Stimulated activated CD8-positive, alpha-beta memory T cell treated with anti-CD3 and anti-CD28 coated beads, Interleukin-2, amount 100 ng/mL, for 1 hour (primary cell): ENCODE measurements around the gene FAM120C.
A peak's percentile ranks its signal among the peaks of the same experiment; 100 is the strongest.

ENCODE experiments used
- DNase-seq, 2 donors: peaks; one replicate each; pipeline ENCODE4 v3.0.0-alpha.2; 2020; ENCODE audit warnings: low read depth in 2 of 2

FAM120C gene

DNA sequence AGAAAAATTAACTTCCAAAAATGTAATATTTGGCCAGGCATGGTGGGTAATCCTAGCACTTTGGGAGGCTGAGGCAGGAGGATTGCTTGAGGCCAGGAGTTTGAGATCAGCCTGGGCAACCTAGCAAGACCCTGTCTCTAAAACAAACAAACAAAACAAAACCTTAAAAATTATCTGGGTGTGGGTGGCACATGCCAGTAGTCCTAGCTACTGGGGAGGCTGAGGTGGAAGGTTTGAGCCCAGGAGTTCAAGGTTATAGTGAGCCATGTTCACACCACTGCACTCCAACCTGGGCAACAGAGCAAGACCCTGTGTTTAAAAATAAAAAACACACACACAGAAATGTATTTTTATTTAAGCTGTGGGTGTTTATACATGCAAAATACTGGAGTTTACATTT, 12.0 kb downstream of the FAM120C start:
- DNase-seq = no peak

DNA sequence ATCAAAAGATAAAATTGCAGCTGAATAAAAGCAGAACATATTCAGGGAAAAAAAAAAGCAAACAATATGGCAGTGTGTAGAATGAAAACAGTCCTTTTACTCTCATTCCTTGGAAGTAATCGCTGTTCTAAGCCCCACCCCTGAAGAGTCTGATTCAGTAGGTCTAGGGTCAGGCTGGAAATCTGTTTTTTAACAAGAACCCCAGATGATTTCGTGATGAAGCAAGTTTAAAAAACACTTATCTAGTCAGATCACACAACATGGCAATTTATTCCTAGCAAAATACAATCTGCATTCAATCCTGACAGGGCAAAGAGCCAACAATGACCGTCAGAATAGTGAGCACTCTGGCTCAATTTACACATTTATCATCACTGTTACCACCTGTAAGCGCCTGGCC, 16.1 kb downstream of the FAM120C start:
- no peak for DNase-seq

DNA sequence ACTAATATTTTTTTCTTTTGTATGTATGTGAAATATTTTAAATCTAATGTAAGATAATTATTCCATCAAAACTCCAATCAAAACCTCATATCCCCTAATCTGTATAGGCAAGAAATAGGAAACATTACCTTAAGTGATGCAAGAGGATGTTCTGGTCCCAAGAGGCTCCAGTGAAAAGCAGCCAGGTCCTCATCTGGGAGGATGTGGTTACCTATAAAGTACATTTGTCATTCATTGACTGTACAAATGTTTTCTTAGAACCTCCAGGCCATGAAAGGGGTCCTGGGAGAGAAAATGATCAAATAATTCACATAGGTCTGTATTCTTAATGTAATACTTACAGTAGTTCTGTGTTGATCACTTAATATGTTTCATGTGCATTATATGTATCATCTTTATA, 25.5 kb downstream of the FAM120C start:
- no peak for DNase-seq

DNA sequence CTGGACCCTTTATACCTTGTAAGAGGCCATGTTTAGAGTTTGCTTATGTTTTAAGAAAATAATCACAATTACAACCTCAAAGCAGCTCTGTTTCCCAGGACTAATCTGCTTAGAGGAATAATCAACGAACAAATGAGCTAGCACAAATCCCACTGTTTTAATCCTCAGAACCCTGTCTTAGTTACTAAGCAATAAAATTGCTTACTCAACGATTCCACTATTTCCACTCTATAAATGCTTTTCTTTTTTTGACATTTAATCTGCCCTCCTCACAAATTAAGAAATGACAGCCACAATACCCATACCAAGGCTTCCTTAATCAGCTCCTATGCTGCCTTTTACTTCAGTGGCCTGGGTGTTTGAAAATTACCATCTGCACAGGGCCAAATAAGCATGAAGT, 48.8 kb downstream of the FAM120C start:
- no peak for DNase-seq

DNA sequence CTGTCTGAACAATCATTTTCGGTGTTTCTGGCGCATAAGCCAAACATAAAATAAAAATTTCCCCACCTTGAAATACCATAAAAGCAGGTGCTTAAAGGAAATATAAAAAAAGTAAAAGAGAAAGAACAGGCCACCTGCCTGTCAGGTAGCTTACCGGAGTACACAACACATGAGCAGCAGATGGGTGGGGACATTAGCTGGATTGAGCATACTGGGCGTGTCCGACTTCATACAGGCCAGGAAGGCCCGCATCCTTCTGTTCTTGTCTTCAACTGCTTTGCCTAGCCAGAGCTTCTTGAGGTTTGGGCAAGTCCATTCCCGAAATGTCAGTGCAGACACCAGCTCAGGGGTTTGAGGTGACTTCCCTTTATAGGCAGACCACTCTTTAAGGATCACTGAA, 66.7 kb downstream of the FAM120C start:
- DNase-seq = no peak

DNA sequence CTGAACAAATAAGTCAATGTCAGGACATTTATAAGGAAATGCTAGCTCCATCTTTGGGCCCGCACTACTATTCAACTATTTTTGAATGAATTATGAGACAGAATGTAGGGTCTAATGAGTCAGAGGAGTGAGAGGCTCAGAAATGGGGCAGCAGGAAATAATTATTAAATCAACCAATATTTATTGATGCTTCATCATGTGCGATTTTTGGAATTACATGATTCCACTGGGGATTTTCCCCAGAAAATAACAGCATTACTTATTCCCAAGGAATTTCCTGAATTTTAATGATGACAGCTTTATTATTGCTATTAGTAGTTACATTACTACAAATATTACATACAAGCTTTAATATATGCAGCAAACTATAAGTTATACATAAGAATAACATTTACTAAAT, 89.5 kb downstream of the FAM120C start:
- no peak for DNase-seq

DNA sequence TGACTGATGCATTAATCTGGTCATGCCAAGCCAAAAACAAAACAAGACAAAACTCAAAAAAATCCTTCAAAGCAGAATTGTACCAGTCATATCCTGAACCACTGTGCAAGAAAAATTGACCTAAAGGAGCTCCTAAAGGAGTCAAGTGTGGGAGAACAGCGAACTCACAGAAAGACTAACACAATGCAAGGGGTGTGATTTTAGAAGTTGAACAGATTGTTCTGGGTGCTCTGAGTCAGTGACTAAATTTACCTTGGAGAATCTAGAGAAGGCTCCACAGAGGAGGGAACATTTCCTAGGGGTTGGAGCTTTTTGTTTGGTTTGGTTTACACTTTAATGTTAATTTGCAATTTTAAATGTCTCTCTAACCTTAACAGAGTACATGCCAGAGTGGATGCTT, 89.9 kb downstream of the FAM120C start:
- DNase-seq = no peak

DNA sequence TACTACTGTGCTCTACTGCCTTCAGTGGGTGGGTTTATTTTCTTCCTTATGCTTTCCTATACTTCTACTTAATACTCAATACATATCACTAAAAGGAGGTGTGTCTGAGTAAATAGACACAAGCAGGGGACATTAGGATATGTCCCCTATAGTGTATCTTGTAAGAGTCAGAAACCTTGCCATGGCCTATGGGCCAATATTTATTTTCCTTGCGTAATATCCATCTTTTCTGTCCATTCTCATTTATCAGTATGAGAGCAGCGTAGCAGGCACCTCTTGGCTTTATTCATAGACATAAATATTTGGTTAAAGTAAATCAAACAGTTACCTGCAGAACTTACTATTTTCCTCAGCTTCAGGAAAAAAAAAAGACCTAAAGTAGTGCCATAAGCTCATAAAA, 92.2 kb downstream of the FAM120C start:
- DNase-seq = no peak

DNA sequence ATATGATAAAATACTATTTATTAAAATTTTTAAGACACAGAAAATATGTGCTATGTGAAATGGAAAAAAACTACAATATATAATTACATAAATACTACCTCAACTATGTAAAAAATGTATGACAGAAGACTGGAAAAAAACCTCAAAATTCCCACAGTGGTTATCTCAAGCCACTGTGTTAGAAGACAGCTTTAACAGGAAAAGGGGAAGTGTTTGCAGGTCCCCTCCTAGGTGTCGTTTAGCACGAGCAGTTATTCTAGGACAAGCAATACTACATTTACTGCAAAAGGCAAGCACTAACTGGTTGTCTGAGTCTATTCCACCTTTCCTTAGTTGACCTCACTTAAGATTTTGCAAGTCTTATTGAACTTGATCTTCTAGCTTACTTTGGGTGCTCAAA, 93.9 kb downstream of the FAM120C start:
- DNase-seq = no peak

DNA sequence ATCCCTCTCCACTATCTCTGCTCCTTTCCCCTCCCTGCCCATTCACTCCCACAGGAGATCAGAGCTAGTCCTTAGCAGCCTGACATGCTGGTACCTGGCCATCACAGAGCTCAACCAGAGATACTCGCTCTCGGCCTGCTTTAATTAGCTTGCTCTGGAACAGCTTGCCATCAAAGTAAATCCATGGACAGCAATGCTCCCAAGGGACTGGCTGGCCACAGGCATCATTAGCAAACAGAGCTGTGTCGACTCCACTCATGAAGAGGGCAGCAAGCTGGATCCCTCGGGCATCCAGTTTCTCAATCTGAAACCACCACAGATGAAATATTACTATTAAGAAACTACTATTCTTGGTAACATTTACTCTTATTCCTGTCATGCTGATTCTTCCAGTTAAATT, 95.4 kb downstream of the FAM120C start:
- DNase-seq = no peak

DNA sequence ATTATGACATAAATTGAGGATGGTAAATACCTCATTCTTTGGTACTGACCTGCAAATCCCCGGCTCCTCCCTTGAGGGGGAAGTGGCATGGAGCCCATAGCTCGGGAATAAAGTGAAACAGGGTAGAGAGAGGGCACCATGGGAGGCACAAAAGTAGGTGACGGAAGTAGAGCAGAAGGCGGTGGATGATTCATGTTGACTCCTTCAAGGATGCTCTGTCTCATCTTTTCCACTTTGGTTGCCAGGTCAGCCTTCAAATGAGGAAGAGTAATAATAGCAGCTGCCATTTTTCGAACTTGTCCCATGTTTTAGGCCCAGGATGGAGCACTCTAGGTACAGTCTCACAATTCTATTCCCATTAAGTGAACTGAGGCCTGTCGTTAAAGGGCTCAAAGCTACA, 97.4 kb downstream of the FAM120C start:
- no peak for DNase-seq

DNA sequence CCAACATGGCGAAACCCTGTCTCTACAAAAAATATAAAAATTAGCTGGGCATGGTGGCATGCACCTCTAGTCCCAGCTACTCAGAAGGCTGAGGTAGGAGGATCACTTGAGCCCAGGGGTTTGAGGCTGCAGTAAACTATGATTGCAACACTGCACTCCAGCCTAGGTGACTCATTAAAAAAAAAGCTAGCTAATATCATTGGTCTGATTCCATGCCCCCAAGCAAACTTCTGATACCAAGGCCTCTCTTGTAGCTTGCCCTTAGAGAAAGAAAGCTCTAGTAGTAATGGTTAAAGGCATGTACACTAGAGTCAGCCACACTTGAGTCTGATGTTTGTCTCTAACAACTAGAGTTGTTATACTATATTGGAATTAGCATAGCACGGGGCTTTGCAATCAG, 106.2 kb downstream of the FAM120C start:
- no peak for DNase-seq

DNA sequence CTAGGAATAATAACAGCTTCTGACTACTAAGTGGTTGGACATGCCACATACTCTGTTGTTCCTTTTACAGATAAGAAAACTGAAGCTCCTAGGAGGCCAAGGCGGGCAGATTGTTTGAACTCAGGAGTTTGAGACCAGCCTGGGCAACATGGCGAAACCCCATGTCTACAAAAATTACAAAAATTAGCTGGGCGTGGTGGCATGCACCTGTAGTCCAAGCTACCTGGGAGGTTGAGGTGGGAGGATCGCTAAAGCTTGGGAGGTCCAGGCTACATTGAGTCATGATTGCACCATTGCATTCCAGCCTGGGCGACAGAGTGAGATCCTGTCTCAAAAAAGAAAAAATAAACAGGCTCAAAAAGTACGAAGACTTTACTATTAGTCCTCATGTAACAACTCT, 108.2 kb downstream of the FAM120C start:
- no peak for DNase-seq

DNA sequence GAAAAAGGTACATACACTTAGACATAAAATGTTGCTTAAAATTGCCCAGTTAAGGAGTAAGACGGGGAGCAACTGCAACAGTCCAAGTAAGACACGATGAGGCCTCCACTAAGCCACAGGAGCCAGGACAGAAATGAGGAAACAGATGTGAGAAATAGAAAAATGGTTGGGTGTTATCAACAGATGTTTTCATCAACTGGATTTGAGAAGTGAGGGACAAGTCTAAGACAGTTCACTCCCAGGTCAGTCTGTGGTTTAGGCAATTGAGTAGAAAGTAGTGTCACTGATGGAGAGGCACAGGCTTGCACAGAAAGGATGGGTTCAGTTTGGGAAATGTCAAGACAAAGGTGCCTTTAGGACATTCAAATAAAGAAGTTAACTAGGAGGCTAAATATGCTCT, 115.3 kb downstream of the FAM120C start:
- no peak for DNase-seq

DNA sequence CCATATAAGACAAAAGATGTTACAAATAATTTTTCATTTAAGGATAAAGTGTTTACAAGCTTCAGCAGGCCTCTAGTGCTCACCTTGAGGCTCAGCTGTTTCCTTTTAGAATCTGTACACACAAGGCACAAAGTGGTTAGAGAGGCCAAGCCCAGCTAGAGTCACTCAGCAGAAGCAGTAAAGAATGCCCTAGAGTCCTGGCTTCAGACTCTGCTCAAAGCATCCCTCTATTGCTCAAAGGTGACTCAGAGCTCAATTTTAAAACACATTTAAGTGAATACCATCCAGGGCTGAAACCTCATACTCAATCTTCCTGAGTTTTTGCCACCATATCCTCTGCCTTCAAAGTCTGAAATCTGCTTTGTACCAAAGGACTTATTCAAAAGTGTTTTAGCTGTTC, 116.2 kb downstream of the FAM120C start:
- no peak for DNase-seq

DNA sequence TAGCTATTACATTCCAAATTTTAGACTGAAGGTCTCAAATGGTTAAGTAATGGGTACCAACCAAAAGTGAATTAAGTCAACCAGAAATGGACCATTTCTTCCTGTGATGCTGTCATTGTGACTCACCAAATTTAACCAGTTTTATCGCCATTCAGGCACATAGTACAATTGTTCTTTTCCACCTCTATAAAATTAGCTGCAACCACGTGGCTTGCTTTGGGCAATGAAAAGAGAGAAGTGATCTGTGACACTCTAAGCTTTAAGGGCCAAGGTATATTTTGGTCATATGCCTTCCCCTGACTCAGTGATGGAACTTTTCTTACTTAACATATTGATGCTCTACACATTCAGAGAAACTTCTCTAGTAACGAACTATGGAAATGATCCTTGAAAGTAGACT, 118.5 kb downstream of the FAM120C start:
- no peak for DNase-seq

DNA sequence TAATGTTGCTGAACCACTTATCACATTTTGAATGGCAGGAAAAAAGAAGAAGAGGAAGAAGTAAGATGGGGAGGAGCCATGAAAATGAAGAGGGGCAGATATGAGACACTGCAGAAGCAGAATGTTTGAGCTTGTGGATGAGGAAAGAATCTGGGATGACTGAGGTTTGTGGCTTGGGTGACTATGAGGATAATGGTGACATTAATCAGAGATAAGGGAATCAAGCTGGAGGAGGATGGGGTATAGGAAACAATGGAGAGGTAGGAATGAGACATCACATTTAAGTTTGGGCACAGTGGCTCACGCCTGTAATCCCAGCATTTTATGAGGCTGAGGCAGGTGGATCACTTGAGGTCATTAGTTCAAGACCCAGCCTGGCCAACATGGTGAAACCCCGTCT, 119.7 kb downstream of the FAM120C start:
- DNase-seq = no peak

DNA sequence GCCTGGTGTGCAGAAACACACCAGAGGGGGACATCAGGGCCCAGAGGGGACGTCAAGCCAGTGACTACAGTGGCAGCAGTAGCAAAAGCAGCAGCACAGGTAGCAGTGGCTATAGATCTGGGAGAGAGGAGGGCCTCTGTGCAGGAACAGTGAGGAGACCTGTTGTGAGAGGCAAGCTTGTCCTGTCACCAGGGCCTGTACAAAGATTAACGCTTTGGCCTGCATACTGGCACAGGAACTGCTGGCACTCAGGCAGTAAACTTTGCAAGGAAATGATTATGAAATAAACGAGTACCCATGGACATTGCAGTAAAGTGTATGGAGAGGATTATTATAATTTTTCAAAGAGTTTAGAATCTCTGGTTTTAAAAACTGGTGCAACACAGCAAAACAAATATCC, 133.3 kb downstream of the FAM120C start:
- no peak for DNase-seq

DNA sequence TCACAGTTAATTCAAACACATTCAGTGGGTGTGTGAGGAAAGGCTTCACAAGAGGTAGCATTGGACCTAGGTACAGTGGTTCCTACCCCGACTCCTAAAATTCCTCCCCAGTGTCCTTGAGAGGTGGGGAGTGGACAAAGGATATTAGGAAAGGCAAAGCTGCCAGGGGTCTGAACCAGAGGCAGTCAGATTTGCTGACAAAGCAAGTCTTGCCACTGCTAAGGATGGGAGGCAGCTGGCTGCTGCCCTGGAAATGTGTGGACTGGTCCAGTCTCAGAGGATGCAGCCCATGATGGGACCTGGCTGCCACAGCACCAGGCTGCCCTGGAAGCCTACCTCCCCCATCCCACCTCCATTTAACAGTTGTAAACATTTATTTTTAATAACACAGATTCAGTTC, 134.6 kb downstream of the FAM120C start:
- DNase-seq = no peak

DNA sequence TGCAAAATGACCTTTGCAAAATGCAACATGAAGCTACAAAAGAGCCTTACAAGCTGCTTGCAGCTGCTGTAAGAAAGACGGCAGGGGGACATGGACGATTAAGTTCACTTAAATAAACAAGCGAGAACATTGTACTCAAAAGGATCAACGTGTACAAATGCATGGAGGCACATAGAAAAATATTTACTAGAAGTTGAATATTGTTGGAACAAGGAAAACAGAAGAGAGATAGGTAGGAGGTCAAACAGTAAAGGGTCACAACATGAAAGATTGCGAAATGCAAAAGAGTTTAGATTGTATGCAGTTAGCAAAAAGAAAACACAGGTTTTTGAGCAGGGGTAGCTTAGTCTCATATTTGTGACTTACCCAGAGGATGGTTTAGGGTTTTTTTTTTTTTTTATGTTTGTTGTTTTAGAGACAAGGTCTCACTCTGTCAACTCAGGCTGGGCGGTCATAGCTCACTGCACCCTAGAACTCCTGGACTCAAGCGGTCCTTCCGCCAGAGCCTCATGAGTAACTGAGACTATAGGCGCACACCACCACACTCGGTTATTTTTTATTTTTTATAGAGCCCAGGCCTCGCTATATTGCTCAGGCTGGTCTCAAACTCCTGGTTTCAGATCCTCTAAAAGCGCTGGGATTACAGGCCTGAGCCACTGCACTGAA, 137.4 kb downstream of the FAM120C start:
- DNase-seq = no peak

DNA sequence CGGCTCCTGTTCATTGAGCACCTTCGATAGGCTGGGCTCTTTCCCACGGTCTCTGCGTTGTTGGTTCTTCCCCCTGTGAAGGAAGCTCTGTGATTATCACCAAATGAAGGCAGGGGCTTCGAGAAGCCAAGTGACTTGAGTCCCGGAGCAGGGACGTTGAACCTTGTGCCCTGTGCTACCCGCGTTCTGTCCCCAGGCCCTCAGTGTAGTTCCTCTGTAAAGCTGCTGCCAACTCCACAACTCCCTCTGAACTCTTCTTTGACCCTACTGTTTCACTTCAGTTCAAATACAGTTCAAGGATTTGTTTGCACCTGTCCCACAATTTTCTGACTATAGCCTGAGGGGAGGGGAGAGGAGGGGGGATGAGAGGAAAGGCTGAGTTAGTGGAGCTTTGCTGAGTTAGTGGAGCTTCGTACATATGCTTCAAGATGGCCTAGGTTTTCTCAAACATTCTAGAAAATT, 138.1 kb downstream of the FAM120C start:
- DNase-seq = no peak

DNA sequence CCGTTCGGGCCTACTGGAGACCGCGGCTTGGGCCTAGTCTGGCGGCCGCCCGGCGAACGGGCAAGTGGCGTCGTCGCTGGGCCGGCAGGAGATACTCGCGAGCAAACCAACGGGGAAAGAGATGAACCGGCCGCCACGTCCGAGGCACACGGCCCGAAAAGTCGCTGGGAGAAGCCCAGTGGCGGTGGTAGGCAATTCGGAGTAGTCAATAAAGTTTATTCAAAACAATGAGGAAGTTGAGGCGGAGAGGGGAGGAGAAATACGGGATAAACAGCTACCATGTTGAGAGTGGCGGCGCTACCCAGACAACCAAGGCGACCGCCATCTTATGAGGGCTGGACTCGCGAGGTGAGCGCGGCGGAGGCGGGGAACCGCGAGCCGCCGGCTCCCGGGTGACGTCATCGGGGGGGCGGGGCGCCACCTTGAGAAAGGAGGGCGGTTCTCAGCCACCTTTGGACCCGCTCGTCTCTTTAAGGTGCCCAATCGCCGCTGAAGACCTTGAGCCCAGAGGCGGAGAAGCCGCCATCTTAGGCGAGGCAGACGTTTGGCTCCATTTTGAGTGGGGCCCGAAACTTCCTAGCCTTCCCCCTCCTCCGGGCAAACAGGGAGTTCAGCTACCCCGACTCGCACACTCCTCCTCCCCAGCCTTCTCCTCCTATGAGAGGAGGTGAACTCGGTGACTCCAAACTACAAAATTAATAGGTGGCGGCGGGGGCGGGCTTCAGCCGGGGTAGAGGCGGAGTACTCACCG, 138.8 kb downstream of the FAM120C start, which contains the start of gene PHF8:
Gene PHF8, minus strand, starts transcription at position 348 of the 751 bp plus-strand sequence. CDS start 1,745 bp downstream, outside the sequence.
- peak; percentile 86 to 90 for DNase-seq

DNA sequence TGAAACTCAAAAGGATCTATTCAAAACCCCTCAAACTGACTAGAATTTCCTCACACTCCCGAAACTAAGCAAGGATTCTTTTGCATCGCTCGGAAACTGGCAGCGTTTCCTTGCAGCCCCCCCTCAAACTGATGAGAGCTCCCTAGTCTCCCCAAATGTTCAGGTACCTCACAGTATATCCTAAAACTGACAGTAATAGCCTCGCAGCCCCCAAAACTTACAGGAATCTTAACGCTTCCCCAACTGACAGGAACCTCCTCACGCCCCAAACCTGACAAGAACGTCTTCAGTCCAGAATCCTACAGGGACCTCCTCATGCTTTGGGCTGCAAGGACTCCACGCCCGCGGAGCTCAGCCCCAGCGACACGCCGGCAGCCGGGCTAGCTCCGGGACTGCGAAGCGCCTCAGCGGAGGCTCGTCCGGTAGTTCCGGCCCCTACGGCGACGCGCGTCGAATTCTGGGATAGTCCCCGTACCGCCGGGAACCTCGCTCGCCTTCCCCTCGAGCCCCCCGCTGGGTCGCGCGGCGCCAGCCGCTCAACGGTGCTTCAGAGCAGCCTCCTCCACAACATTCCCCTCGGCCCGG, 139.4 kb downstream of the FAM120C start:
- DNase-seq = peak in 1 of 2 donors; percentile 19
